HuH-7 (cell line): Measurements from ENCODE around the gene RFX2.
"Not testable (repeated sequence)": the region's sequence is repeated elsewhere in the genome, so short reads cannot be mapped to it uniquely, and the experiment has no call there.

Experiments used
- DNase-seq: peaks from one replicate; pipeline ENCODE4 v3.0.0; 2011; ENCODE audit warnings: low spot score

RFX2 gene

DNA sequence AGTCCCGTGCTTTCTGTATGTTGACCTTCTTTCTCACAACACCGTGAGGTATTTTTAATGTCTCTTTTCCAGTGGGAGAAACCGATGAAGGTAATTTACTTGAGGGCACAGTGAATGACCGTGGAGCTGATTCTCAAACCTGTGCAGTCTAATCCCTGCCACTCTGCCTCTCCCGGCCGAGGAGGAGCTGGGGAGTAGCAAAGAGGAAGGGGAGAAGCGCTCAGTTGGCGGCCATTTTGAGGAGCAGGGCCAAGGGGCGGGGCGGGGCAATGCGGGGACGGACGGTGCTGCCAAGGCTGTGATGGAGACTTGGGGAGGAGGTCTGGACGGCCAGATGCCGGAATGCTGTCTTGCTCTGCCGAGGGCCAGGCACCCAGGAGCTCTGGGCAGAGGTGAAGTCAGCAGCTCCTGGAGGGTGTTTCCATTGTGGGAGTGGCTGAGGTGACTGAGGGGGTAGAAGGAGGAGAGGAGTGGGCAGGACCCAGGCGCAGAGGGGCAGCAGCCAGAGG is 120.0 kb downstream of the RFX2 start:
- DNase-seq: no peak

DNA sequence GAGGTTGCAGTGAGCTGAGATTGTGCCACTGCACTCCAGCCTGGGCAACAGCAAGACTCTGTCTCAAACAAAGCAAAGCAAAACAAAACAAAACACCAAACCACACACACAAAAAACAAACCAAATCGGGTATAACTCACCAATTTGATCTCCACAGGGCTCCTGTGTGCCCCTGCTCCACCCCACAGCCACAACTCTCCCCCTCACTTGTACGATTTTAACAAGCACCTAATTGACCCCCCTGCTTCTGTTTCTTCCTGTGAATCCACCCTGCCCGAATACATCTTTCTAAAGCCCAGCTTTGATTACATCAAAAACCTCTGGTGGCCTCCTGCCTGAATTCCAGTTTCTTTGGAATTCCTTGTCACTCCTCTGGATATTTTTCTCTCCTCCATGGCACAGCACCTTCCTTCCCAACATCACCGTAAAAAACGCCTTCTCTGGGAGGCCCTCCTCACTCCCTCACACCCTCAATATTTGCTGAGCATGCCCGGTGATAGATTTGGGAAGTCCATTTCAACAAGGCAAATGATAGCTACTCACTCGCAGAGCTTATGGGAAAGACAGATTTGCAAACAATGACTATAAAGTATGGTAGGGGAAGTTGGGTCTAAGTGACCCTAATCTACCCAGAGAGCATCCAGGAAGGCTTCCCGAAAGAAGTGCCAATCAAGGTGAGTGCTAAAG is 120.8 kb downstream of the RFX2 start:
- no peak for DNase-seq

DNA sequence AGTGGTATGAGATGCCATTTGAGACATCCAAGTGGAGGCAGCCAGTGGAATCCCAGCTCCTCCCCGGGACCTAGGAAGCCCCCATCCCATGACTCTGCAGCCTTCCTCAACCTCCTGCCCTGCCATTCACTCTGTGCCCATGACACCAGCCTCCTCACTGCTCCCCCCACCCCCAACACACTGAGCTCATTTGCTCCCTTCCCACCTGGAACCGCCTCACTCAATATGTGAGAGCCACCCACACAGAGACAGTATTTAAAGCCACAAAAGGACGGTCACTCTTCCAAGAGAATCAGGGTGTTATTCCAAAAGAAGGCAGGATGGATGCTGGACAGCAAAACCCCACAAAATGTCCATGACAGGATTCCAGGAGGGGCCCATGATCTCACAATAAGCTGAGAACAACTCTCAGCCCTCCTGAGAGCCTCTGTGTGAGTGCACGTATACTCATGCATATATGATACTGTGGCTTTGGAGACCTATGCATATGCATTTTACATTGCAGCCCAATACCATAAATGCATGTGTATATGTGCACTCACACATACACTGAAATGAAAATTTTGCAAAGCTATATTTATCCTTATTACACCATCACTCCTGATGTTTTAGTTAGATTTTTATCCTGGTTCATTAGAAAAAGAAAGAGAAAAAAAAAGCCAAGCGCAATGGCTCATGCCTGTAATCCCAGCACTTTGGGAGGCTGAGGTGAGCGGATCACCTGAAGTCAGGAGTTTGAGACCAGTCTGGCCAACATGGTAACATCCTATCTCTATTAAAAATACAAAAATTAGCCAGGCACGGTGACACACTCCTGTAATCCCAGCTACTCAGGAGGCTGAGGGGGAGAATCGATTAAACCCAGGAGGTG is 121.5 kb downstream of the RFX2 start:
- no peak for DNase-seq

DNA sequence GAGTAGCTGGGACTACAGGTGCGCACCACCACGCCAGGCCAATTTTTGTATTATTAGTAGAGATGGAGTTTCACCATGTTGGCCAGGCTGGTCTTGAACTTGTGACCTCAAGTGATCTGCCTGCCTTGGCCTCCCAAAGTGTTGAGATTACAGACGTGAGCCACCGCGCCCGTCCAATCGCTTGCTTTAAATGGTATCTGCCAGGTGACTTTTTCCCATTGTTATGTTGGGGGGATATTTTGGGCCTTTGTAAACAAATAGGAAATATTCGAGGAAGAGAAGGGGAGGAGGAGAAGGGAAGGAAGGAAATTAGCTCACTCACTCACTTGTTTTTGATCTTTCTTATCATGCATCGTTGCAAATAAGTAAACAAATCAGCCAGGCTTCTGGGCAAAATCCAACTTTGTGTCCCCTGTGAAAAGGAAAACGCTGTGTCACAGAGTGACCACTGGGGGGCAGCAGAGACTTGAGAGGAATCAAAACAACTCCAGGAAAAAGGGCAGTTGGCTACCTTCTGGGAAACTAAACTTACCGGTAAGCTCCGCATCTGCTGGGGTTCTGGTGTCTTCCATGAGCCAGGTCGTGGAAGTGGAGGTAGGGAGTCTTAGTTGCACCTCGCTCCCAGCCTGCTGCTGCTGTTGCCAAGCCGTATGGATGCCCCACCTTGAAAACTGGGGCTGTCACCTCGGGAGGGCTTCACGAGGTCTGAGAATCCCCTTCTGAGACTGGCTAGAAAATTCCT is 123.1 kb downstream of the RFX2 start:
- DNase-seq: peak; percentile 82

DNA sequence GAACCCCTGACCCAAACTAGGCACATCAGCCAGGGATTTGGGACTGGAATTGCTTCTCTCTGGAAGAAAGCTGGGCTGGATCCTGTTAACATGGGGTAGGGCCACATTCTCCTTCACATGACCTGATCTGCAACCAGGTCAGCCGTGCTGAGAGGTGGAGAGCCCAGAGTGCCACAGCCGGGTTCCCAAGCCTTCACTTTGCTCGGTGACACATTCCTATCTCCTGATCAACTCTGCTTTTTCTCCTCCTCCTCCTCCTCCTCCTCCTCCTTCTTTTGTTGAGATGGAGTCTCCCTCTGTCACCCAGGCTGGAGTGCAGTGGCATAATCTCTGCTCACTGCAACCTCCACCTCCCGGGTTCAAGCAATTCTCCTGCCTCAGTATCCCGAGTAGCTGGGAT is 124.5 kb downstream of the RFX2 start:
- DNase-seq: not testable (repeated sequence)

DNA sequence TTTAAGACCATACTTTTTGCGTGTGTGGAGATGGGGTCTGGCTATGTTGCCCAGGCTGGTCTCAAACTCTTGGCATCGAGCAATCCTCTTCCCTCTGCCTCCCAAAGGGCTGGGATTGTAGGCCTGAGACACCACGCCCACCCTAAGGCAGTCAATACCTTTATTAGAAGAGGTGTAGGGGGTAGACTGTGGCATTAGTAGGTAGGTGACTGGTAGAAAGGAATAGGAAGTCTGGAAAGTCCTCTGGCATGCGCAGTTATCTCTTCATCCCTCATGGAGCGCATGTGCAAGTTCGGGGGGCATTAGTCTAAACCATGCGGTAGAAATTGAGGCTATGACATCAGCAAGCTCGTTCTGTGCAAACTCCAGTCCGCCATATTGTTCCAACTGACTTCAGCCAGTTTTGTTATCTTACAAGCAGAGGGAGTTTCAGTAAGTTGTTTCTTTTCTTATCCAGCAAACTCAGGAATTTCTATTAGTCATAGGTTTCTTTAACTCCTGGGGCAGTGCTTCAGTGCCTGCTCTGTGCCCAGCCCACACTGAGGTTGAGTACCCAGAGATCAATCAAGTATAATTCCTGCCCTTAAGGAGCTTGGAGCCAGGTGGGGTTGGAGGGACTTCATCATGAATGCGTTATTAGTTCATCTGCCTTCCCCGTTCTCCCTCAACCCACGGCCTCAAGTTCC is 125.1 kb downstream of the RFX2 start:
- no peak for DNase-seq

DNA sequence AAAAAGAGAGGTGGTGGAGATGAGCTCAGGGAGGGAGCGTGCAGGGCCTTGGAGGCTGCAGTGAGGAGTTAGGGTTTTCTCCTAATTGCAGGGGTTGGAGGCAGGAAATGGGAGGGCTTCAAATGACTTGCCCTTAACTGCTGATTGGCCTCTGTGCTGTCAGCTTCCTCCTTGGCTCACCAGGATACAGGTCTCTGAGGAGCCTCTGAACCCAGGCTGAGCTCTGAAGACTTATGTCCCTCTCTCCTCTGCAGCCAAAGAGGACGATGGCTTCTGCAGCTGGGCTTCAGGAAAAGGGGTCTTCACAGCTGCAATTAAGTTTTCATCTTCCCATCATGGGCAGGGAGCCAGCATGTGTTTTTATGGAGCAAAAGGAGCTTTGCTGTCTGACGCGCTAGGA is 125.7 kb downstream of the RFX2 start:
- no peak for DNase-seq

DNA sequence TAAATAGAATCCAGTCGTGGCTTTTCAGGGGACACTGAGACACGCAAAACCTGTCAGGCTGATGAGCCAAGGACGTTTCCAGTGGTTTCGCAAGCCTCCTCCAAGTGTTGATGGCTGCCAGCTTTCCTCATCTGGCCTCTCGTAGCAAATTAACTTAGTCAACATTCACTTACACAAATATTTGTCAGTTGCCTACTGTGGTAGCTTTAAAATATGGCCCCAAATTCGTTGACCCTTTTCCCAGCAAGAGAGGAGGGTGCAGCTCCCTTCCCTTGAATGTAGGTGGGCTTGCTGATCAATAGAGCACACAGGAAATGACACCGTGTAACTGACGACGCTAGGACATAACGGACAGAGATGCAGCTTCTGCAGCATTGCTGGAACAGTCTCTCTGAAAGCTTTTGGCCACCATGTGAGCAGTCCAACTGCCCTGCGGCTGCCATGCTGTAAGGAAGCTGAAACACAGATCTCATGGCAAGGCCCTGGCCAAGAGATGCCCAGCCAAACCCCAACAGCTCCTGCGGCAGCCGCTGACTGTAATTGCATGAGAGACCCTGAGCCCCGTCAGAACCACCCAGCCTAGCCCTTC is 126.8 kb downstream of the RFX2 start:
- no peak for DNase-seq

DNA sequence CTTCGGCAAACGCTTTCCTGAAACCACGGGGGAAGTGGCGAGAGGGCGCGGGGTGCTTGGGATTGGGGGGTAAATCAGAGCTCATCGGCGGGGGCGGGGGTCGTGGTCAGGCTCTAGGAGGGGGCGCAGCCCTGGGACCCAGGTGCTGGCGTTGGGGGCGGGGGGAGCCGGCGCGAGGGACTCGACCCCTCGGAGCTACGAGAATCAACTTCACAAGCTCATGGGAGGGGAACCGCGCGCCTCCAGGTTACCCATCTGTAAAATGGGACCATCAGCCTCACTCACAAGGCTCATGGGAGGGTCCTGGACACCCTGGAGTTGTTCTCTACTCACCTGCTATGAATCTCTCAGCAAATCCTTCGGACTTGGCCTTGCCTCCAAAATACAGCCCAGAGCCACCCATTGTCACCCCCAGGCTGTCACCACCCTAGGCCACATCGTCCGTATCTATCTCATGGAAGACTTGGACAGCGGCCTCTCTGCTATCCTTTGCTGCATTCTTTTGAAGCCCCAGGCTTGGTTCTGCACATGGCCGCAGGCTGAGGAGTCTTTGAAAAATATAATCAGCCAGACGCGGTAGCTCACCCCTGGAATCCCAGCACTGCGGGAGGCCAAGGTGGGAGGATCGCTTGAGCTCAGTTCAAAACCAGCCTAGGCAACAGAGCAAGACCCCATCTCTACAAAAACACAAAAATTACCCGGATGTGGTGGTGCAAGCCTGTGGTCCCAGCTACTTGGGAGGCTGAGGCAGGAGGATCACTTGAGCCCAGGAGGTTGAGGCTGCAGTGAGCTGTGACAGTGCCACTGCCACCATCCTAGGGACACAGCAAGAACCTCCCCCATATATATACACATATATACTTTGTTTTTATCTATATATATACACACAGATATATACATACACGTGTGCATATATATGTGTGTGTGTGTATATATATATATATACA is 131.4 kb downstream of the RFX2 start:
- no peak for DNase-seq

DNA sequence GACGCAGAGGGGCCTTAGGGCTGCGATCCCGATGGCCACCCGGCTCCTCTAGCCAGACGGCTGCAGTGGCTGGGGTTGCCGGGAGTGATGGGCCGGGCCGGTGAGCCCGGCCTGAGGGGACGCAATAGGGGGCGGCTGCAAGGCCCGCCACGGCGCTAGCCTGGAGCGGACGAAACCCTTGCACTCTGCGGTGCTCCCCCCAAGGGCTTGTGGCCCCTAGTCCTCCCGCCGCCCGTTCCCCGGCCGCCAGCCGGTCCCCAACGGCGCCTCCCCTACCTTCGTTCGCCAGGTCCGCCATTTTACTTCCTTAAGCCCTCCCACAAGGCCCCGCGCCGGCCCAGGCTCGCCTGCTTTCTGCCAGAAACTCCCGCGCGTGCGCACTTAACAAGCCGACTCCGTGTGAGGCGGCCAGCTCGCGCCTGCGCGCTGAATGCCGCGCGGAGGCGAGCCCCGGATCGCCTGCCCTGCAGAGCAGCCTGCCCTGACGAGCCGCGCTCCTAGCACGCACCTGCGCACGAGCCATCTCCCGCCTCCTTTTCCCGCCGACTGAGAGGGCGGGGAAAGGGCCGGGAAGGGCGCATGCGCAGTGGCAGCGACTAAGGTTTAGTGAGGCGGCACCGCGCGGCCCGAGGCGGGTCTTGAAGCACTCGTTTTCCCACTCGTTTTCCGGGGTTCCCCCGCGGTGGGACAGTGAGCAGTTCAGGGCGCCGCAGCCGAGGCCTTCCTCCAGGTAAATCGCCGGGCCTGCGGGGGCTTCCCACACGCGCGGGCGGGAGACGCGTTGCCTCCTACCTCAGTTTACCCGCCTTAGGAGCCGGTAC is 132.3 kb downstream of the RFX2 start, which contains the start of gene RANBP3:
TSS of gene RANBP3 (minus strand) at position 356 of the 821 bp plus-strand sequence. CDS start at position 298, 58 bp downstream.
- peak; percentile 94 for DNase-seq

DNA sequence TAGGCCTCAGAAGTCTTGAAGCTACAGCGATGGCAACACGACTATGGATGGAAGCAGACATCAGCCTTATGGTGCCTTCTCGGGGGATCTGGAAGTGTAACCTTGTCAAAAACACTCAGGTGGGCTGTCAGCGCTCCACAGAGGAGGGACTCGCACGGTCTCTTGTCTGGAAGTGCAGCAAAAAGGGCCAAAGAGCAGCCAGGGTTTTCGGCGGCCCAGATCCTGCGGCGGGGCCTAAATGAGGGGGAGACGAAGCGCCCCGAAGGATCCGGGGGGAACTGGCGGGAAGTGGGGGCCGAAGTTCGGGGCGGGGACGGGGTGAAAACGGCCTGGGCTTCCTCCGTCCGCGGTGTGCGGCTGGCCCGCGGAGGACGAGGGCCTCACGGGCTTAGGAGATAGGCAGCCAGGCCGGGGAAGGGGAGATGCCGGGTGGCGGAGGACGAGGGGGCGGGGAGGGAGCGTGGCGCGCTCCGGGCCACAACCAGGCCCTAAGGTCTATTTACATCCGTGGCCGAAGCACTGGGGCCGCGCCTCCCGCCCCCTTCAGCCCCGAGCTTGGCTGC is 133.0 kb downstream of the RFX2 start:
- DNase-seq: no peak

DNA sequence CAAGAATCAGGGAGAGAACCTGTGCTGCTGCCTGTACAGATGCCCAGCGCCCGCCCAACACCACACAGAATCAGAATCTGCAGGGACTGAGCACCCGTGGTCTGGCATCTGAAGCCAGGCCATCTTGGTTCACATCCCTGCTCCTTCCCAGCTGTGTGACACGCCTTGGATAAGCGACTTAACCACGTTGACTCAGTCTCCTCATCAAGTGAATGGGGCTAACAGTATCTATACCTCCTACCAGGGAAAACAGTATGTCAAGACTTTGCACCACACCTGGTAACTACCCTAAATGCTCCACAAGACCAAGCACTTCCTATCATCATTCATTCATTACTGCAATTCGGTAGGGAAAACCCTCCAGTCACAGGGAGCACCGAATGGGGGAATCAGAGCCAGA is 133.5 kb downstream of the RFX2 start:
- DNase-seq: no peak

DNA sequence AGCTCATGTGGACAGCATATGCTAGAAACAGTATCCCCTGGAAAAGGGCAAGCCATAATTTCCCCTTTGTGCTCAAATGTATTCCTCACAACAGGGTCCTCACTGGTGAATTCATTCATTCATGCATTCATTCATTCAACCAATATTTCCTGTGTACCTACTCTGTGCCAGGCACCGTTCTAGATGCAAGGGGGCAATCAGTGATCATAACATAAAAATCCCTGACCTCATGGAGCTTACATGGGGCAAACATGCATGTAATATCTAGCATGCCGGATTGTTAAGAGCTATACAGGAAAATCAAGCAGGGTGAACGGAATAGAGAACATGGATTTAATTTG is 134.9 kb downstream of the RFX2 start:
- DNase-seq: no peak

DNA sequence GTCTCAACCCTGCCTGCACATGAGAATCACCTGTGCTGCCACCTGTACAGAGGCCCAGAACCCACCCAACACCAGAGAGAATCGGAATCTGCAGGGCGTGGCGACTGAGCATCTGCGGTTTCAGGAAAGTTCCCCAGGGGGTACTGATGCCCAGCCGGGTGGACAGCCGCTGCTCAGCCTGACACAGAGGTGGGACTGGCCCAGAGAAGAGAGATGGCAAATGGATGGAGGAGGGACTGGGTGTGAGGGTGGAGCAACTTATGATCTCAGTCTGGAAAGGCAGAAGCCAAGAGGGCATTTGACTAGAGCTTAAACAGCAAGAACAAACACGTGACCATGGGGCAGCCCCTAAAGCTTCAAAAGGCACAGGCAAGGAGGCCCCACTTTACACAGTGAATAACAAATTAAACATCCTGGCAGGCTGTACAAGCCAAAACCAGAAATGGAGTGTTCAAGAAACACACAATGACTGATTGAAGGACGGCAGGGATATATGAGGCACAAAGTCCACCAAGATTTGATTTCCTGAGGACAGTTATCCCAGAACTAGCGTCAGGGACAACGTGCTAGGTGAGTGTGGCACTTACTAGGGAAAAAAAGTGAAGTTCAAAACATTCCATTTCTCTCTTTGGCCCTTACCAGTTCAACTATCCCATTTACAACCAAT is 135.4 kb downstream of the RFX2 start:
- no peak for DNase-seq

DNA sequence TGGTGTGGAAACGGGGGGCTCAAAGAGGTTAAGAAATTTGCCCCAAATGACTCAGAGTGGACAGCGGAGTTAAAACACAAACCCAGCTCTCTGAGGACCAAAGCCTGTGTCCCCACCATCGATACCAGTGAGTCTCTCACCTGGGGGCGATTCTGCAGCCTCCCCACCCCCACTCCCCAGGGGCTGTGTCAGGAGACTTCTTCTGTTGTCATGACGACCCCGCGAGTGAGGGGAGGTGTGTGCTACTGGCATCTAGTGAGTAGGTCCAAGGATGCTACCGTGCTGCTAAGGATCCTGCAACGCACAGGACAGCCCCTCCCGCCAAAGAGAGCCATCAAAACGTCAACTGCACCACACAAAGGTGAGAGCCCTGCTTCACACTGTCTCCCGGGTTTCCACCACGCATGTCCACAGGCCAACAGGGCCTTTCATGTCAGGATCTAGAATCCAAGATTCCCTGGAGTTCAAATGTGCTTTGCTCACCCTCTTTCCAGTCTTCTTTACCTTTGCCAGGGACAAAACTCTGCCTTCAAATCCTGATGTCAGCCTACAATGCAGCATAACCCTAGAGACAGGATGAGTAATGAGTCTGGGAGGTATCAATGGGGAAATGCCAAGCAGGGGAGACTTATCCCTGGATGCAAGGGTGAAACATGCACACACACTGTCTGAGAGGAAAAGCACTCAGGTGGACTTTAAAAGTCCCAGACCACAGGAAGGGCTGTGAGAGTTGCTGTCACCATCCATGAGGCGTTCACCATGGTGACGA is 136.2 kb downstream of the RFX2 start:
- DNase-seq: no peak

DNA sequence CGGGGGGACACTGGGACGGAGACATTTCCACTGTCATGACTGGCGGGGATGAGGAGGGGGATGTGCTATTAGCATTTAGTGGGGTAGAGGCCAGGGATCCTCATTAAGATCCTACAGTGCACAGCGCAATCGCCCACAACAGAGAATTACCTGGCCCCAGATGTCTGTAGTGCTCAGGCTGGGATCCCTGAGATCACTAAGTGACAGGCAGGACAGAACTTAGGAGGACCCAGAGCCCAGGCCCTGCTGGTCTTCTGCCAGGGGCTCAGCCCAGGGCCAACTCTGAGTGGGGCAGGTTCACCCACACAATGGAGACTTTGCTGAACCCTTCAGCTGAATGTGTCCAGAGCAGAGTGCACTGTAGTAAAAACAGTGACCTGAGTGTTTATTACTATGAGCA is 136.9 kb downstream of the RFX2 start:
- DNase-seq: no peak

DNA sequence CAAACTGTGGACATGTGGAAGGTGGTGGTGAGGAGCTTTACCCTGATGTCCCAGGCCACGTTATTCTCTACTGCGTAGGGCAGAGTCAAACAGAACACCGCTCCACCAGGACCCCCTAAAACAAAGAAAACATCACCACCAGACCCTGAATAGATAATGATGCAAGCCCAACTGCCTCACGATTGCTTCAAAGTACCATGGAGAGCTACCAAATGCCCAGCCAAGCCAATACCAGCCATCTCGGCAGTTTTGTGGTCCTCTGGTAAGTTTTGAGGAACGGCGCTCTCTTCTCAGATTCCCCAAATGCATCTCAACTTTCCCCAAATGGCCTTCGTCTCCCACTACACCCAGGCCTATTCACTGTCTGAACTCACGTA is 138.0 kb downstream of the RFX2 start:
- no peak for DNase-seq
